ENCODE measurements around the gene CNTD1.
"Not testable (repeated sequence)": the region's sequence is repeated elsewhere in the genome, so short reads cannot be mapped to it uniquely, and the experiment has no call there.

The CNTD1 gene

GRCh38 chr17:42759982-42760651 is 38.5 kb upstream of the CNTD1 start:
- Histone ChIP-seq H3K36me3 (ENCODE audit: control insufficient read depth, insufficient read depth, low read length) (no peaks in the 10 kb centered on the region), H3K27me3 (replicated peaks; ENCODE audit: control insufficient read depth, insufficient read depth, low read length) (no peaks in the 10 kb centered on the region), H3K4me3 (replicated peaks; ENCODE audit: low read depth, low read length) (no peak overlapping the region)
- TF ChIP-seq CTCF (IDR thresholded peaks at IDR 0.05; ENCODE audit: insufficient read depth, low read length, poor library complexity, severe bottlenecking), result no peak
- DNase-seq (ENCODE audit: extremely low read depth, insufficient read length), result no peak

DNA sequence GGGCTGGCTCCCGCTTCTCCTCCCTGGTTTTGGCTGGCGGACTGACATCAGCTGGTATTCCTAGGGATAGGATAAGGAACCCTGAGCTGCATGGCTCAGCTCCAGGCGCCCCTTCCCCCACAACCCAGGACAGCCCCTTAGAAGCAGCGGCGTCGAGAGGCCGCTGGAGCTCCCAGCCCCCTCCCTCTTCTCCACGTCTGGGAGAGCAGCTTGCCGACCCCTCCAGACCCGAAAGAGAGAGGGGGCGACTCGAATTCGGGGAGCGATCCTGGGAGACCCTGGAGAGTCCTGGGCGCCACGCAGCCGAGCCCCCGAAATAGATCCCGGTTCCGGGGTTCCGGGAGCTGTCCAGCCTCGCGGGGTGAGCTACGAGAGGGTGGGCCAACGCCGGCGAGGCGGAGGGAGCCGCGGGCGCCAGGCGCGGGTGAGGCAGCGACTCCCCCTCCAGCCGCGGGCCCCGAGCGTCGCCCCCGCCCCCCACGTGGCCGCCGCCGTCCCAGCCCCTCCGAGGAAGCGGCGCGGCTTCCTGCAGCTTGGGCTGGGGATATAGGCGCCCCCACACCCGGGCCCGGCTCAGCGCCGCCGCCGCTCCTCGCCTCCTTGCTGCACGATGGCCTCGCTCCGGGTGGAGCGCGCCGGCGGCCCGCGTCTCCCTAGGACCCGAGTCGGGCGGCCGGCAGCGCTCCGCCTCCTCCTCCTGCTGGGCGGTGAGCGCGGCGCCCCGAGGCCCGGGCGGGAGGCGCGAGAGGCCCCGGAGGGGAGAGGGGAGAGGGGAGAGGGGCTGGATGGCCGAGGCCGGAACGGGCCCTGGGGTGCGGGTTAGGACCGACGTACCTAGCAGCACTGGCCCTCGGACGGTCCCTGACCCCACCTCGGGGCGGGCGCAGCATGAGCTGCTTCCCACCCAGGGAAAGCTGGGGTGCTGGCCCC is 37.7 kb upstream of the CNTD1 start, which contains the start of gene RAMP2:
Gene RAMP2, plus strand, starts transcription at position 576 of the 930 bp plus-strand sequence. Its CDS starts 35 bp downstream, at position 611.
- Histone ChIP-seq H3K27me3 (replicated peaks; ENCODE audit: control insufficient read depth, insufficient read depth, low read length) (no peaks in the 10 kb centered on the region), H3K36me3 (ENCODE audit: control insufficient read depth, insufficient read depth, low read length) (no peaks in the 10 kb centered on the region), H3K4me3 (replicated peaks; ENCODE audit: low read depth, low read length) (peak within 1 kb of the TSS; percentile 29)
- TF ChIP-seq CTCF (IDR thresholded peaks at IDR 0.05; ENCODE audit: insufficient read depth, low read length, poor library complexity, severe bottlenecking), result no peak
- peak; percentile 44 for DNase-seq (ENCODE audit: extremely low read depth, insufficient read length)

- no peaks in the 10 kb centered on the region for H3K27me3 ChIP-seq (replicated peaks; ENCODE audit: control insufficient read depth, insufficient read depth, low read length)
- DNase-seq (ENCODE audit: extremely low read depth, insufficient read length), result no peak
- TF ChIP-seq CTCF (IDR thresholded peaks at IDR 0.05; ENCODE audit: insufficient read depth, low read length, poor library complexity, severe bottlenecking), result no peak
- H3K36me3 ChIP-seq (ENCODE audit: control insufficient read depth, insufficient read depth, low read length), result no peaks in the 10 kb centered on the region
- no peak overlapping the region for H3K4me3 ChIP-seq (replicated peaks; ENCODE audit: low read depth, low read length)
Measured at GRCh38 chr17:42761638-42762037, 37.0 kb upstream of the CNTD1 start.

- H3K4me3 ChIP-seq (replicated peaks; ENCODE audit: low read depth, low read length), result no peak overlapping the region
- no peaks in the 10 kb centered on the region for H3K36me3 ChIP-seq (ENCODE audit: control insufficient read depth, insufficient read depth, low read length)
- no peak for DNase-seq (ENCODE audit: extremely low read depth, insufficient read length)
- H3K27me3 ChIP-seq (replicated peaks; ENCODE audit: control insufficient read depth, insufficient read depth, low read length), result no peaks in the 10 kb centered on the region
- TF ChIP-seq CTCF (IDR thresholded peaks at IDR 0.05; ENCODE audit: insufficient read depth, low read length, poor library complexity, severe bottlenecking), result no peak
Measured at GRCh38 chr17:42766124-42766523, 32.5 kb upstream of the CNTD1 start.

DNA sequence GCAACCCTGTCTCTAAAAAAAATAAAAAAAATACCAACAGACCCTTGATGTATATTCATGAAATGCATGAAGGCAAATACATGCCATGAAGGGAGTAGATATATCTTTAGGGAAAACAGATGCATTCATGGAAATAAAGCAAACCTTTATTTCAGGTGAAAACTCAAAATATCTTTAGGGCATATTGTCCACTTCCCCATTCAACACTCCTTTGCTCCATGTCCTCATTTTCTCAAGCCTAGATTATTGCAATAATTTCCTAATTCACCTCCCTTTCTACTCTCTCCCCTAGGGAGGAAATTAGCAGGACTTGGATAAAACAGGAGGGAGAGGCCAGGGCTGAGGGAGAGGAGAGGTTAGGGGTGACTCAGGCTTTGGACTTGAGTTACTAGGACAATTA is 31.1 kb upstream of the CNTD1 start:
- Histone ChIP-seq H3K4me3 (replicated peaks; ENCODE audit: low read depth, low read length) (no peak overlapping the region), H3K27me3 (replicated peaks; ENCODE audit: control insufficient read depth, insufficient read depth, low read length) (no peaks in the 10 kb centered on the region), H3K36me3 (ENCODE audit: control insufficient read depth, insufficient read depth, low read length) (no peaks in the 10 kb centered on the region)
- no peak for DNase-seq (ENCODE audit: extremely low read depth, insufficient read length)
- TF ChIP-seq CTCF (IDR thresholded peaks at IDR 0.05; ENCODE audit: insufficient read depth, low read length, poor library complexity, severe bottlenecking), result no peak

- not testable (repeated sequence) for DNase-seq (ENCODE audit: extremely low read depth, insufficient read length); H3K4me3 ChIP-seq (replicated peaks; ENCODE audit: low read depth, low read length); H3K27me3 ChIP-seq (replicated peaks; ENCODE audit: control insufficient read depth, insufficient read depth, low read length); H3K36me3 ChIP-seq (ENCODE audit: control insufficient read depth, insufficient read depth, low read length)
Measured at GRCh38 chr17:42768006-42768405, 30.7 kb upstream of the CNTD1 start.

DNA sequence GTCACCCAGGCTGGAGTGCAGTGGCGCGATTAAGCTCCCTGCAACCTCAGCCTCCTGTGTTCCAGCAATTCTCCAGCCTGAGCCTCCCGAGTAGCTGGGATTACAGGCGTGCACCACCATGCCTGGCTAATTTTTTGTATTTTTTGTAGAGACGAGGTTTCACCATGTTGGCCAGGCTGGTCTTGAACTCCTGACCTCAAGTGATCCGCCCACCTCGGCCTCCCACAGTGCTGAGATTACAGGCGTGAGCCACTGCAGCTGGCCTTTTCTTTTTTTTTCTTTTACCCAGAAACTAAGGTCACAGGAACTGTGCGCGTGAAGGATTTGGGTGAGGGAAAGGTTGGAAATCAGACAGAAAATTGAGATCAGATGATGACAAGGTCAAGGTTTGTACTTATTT is 28.7 kb upstream of the CNTD1 start:
- not testable (repeated sequence) for H3K4me3 ChIP-seq (replicated peaks; ENCODE audit: low read depth, low read length); DNase-seq (ENCODE audit: extremely low read depth, insufficient read length); H3K27me3 ChIP-seq (replicated peaks; ENCODE audit: control insufficient read depth, insufficient read depth, low read length); H3K36me3 ChIP-seq (ENCODE audit: control insufficient read depth, insufficient read depth, low read length)

Data from GM06990 (cell line).